ENCODE data around the gene AKIP1. TPM values are rescaled to one million over a fixed set of nuclear protein-coding genes. Genes with fewer than 3 reads are reported as not detected.

The AKIP1 gene
- total RNA-seq, 1 experiment from 2014 or later, result 28.7 TPM

DNA sequence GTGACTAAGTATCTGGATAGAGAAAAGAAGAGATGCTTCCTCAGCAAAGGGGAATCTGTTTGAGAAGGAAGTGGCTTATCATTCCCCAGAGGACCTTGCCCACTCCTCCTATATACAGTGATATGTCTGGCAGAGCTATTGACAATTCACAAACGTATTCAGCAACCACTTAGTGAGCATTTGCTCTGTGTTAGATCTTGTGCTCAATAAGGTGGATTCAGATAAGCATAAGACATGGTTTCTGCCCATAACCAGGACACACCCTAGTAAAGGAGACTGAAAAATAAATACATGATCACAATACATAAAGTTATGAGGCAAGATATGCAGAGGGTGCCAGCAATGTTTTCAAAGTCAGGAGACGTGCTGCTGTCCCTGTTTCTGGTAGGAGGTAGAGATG is 51.9 kb downstream of the AKIP1 start:
- Mint-ChIP-seq H3K9me3 (ENCODE audit: unreplicated experiment) (no peaks in the 10 kb centered on the region), H3K27me3 (ENCODE audit: insufficient read depth, unreplicated experiment) (no peaks in the 10 kb centered on the region), H3K4me3 (ENCODE audit: unreplicated experiment) (peak overlapping the region; percentile 84), H3K27ac (ENCODE audit: unreplicated experiment) (peak overlapping the region; percentile 48), H3K36me3 (ENCODE audit: insufficient read depth, unreplicated experiment) (no peaks in the 10 kb centered on the region), H3K4me1 (ENCODE audit: low read depth, unreplicated experiment) (peaks cover 6% of the 10 kb centered on the region)
- no peak for DNase-seq
- no peaks in the 10 kb centered on the region for H3K36me3 ChIP-seq (ENCODE audit: control insufficient read depth, insufficient read depth, low read length)
- no peaks in the 10 kb centered on the region for H3K9me3 ChIP-seq
- POLR2A ChIA-PET, result no interaction called here
- CTCF ChIA-PET, result interaction anchor here (0.8 kb wide), 1 partner anchor 175 kb away, joined by 3 read pairs; no protein-coding TSS in a partner anchor
- no TSS peak for BruUV-seq (replicated peaks)
- H3K4me3 ChIP-seq (ENCODE audit: low read depth, low read length), result no peak overlapping the region
- intact Hi-C loops (cut with micrococcal nuclease; ENCODE audit: unreplicated experiment), result no loop called here
- H3K4me1 ChIP-seq, result no peaks in the 10 kb centered on the region
- TF ChIP-seq, protein P1, sequence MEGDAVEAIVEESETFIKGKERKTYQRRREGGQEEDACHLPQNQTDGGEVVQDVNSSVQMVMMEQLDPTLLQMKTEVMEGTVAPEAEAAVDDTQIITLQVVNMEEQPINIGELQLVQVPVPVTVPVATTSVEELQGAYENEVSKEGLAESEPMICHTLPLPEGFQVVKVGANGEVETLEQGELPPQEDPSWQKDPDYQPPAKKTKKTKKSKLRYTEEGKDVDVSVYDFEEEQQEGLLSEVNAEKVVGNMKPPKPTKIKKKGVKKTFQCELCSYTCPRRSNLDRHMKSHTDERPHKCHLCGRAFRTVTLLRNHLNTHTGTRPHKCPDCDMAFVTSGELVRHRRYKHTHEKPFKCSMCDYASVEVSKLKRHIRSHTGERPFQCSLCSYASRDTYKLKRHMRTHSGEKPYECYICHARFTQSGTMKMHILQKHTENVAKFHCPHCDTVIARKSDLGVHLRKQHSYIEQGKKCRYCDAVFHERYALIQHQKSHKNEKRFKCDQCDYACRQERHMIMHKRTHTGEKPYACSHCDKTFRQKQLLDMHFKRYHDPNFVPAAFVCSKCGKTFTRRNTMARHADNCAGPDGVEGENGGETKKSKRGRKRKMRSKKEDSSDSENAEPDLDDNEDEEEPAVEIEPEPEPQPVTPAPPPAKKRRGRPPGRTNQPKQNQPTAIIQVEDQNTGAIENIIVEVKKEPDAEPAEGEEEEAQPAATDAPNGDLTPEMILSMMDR (IDR thresholded peaks at IDR 0.05; ENCODE audit: insufficient read depth in 1 of 2, low read depth in 1 of 2, low read length in 1 of 2, severe bottlenecking in 1 of 2, unreplicated experiment in 1 of 2), result no peak
- no peaks in the 10 kb centered on the region for H3K27me3 ChIP-seq (replicated peaks; ENCODE audit: control insufficient read depth, insufficient read depth, low read length)

DNA sequence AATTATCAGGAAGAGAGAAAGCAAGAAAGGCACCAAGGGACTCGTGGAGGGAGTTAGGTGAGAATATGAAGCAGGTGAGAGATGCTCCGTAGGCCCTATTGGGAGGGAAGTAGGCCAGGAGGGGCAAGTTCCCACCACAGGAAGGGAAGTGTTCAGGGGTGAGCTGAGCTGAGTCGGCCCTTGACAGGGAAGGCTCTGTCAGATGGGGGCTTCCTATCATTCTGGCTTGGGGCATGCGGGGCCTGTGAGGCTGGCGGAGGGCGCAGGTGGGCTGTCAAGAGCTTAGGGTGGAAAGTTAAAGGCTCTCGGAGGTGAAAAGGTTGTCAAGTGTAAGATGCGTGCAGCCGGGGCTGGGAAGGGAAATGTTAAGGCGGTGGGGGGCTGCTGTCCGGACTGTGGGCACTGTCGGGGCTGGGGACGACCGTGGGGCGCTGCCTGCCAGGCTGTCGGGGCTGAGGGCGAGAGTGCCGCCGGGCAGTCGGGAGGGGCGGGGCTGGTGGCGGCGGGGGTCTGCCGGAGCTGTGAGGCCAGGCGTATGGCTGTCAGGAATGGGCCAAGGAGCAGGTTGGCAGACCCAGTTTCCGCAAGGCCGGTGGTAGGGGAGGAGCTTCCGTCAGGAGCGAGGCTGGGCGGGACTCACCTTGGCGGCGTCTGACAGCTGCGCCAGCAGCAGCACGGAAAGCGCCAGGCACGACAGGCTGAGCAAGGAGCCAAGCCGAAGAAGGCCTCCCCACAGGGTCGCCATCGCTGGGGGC is 52.8 kb downstream of the AKIP1 start:
- no peaks in the 10 kb centered on the region for H3K9me3 ChIP-seq
- no peaks in the 10 kb centered on the region for H3K36me3 Mint-ChIP-seq (ENCODE audit: insufficient read depth, unreplicated experiment)
- H3K27ac Mint-ChIP-seq (ENCODE audit: unreplicated experiment), result peak overlapping the region; percentile 48
- peak overlapping the region; percentile 95 for H3K4me3 ChIP-seq (ENCODE audit: low read depth, low read length)
- intact Hi-C loops (cut with micrococcal nuclease; ENCODE audit: unreplicated experiment), result loop anchor here (1.0 kb wide), 1 partner anchor 52 kb away; the partner anchor contains the start of gene AKIP1
- peak; percentile 85 for DNase-seq
- TF ChIP-seq, protein P1 (IDR thresholded peaks at IDR 0.05; ENCODE audit: insufficient read depth in 1 of 2, low read depth in 1 of 2, low read length in 1 of 2, severe bottlenecking in 1 of 2, unreplicated experiment in 1 of 2), result no peak
- H3K9me3 Mint-ChIP-seq (ENCODE audit: unreplicated experiment), result no peaks in the 10 kb centered on the region
- H3K4me3 Mint-ChIP-seq (ENCODE audit: unreplicated experiment), result peak overlapping the region; percentile 84
- BruUV-seq (replicated peaks), result no TSS peak
- H3K27me3 Mint-ChIP-seq (ENCODE audit: insufficient read depth, unreplicated experiment), result no peaks in the 10 kb centered on the region
- no peaks in the 10 kb centered on the region for H3K27me3 ChIP-seq (replicated peaks; ENCODE audit: control insufficient read depth, insufficient read depth, low read length)
- ChIA-PET CTCF (interaction anchor here (0.8 to 1.8 kb wide), 2 partner anchors 174 kb away, joined by 3 to 9 read pairs; no protein-coding TSS in a partner anchor), POLR2A (interaction anchor here (1.0 to 1.7 kb wide), 5 partner anchors 12 to 275 kb away, joined by 3 to 7 read pairs (median 4); partner anchors contain the start of gene AKIP1)
- H3K4me1 ChIP-seq, result no peaks in the 10 kb centered on the region
- no peaks in the 10 kb centered on the region for H3K36me3 ChIP-seq (ENCODE audit: control insufficient read depth, insufficient read depth, low read length)
- peaks cover 6% of the 10 kb centered on the region for H3K4me1 Mint-ChIP-seq (ENCODE audit: low read depth, unreplicated experiment)

DNA sequence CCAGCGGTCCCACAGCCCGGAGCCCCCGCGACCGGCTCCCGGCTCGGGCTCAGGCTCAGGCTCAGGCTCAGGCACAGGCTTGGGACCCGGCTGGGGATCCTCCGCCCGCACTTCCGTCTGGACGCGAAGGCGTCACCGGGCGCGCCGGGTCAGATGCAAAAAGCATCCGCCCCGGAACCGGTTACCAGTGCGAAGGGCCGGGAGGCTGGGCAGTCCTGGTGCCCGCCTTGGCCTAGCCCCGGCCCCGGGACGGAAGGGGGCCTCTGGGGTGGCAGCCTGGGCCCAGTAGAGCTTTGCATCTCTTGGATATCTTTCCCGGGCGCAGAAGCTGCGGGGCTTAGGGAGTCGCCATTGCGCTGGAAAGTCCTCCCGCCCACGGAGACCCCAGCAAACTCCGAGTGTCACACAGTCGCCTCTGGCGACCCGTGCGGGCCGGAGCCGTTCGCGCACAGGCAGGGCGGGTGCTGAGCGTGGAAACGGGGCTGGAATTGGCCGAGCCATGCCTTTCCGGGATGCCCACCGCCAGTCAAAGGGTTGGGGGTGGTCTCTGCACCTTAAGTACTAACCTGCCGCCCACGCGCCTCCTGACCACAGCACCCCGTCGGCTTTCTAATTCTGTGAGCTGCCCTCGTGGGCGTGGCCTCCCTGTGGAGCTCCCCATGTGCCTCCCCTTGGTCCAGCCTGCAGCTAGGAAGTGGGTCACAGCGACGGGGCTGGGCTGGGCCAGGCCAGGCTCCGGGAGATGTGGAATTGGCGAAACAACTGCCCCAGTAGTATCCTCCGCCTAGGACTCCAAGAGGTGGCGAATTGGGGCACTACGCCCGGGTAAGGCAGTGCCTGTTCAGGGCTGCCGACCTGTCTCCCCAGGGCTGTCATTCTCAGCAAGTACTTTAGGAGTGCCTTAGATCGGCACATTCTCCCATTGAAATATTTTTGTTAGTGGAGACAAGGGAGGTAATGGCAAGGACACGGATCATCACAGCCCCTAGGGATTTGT is 53.6 kb downstream of the AKIP1 start, which contains the start of gene TMEM9B:
TMEM9B (minus strand) TSS at position 119 of the 997 bp plus-strand sequence. CDS start 129 bp downstream, outside the sequence.
- Mint-ChIP-seq H3K36me3 (ENCODE audit: insufficient read depth, unreplicated experiment) (no peaks in the 10 kb centered on the region), H3K27ac (ENCODE audit: unreplicated experiment) (peak within 1 kb of the TSS; percentile 48), H3K4me1 (ENCODE audit: low read depth, unreplicated experiment) (peaks cover 6% of the 10 kb centered on the region), H3K4me3 (ENCODE audit: unreplicated experiment) (peak within 1 kb of the TSS; percentile 84), H3K9me3 (ENCODE audit: unreplicated experiment) (no peaks in the 10 kb centered on the region), H3K27me3 (ENCODE audit: insufficient read depth, unreplicated experiment) (no peaks in the 10 kb centered on the region)
- no peaks in the 10 kb centered on the region for H3K27me3 ChIP-seq (replicated peaks; ENCODE audit: control insufficient read depth, insufficient read depth, low read length)
- H3K4me1 ChIP-seq, result no peaks in the 10 kb centered on the region
- TF ChIP-seq, protein P1 (IDR thresholded peaks at IDR 0.05; ENCODE audit: insufficient read depth in 1 of 2, low read depth in 1 of 2, low read length in 1 of 2, severe bottlenecking in 1 of 2, unreplicated experiment in 1 of 2), result no peak
- ChIA-PET CTCF (interaction anchor here (0.9 to 1.8 kb wide), 2 partner anchors 173 to 495 kb away, joined by 5 to 9 read pairs; no protein-coding TSS in a partner anchor), POLR2A (interaction anchor here (0.6 to 1.7 kb wide), 10 partner anchors 11 to 496 kb away, joined by 3 to 7 read pairs (median 4); partner anchors contain the start of genes AKIP1, NRIP3, RPL27A and TRIM66)
- peak; percentile 88 to 92 for DNase-seq
- H3K4me3 ChIP-seq (ENCODE audit: low read depth, low read length), result peak within 1 kb of the TSS; percentile 95
- H3K9me3 ChIP-seq, result no peaks in the 10 kb centered on the region
- BruUV-seq (replicated peaks), result TSS peak; percentile 59
- intact Hi-C loops (cut with micrococcal nuclease; ENCODE audit: unreplicated experiment), result loop anchor here (1.0 kb wide), 1 partner anchor 53 kb away; the partner anchor contains the start of gene AKIP1
- H3K36me3 ChIP-seq (ENCODE audit: control insufficient read depth, insufficient read depth, low read length), result no peaks in the 10 kb centered on the region
